ENCODE results near the gene VSIG2. TPM values are rescaled to one million over a fixed set of nuclear protein-coding genes. Genes with fewer than 3 reads are reported as not detected.

The VSIG2 gene
- total and polyA plus RNA-seq, 2 donors (not counting 3 experiments of a cell fraction or from before 2014, with no cell fraction given): 1.2 to 7.0 TPM

GRCh38 chr11:124778281-124778680, 26.2 kb upstream of the VSIG2 start:
- dilution Hi-C loops (cut with MboI; ENCODE audit: extremely low pct_ligation_motif_present, low sequenced_read_pairs): no loop called here
- H3K79me2 ChIP-seq (ENCODE audit: control insufficient read depth, insufficient read depth, low read length): peaks cover 31% of the 10 kb centered on the region
- no peaks in the 10 kb centered on the region for H4K20me1 ChIP-seq (replicated peaks; ENCODE audit: control insufficient read depth, extremely low read depth, insufficient read depth, low read length)
- no TSS peak for BruUV-seq (replicated peaks)
- DNase-seq (ENCODE audit: low read depth, low spot score) (no peak), FAIRE-seq (no peak)
- CTCF ChIA-PET: interaction anchor here (0.6 to 4.2 kb wide), 22 partner anchors 10 to 134 kb away, joined by 3 to 52 read pairs (median 6); partner anchors contain the start of gene ESAM
- no peaks in the 10 kb centered on the region for H3K27me3 ChIP-seq (ENCODE audit: control insufficient read depth in 2 of 2, insufficient read depth in 2 of 2, low read length in 2 of 2)
- H3K27ac ChIP-seq (ENCODE audit: insufficient read depth, low read depth, low read length): no peak overlapping the region
- H3K36me3 ChIP-seq (ENCODE audit: control insufficient read depth in 2 of 2, extremely low read depth in 1 of 2, insufficient read depth in 2 of 2, low read length in 2 of 2): no peaks in the 10 kb centered on the region
- H3K4me3 ChIP-seq (replicated peaks in 1 of 3; ENCODE audit: insufficient read depth in 1 of 3, low read depth in 1 of 3, low read length in 3 of 3): no peak overlapping the region
- intact Hi-C loops (cut with micrococcal nuclease): loop anchor here (1.0 to 2.0 kb wide), 2 partner anchors 8 to 15 kb away; partner anchors contain the start of gene ESAM
- H3K9me3 ChIP-seq (replicated peaks; ENCODE audit: control insufficient read depth, insufficient read depth, low read length): no peaks in the 10 kb centered on the region
- no peak overlapping the region for H2AFZ ChIP-seq (ENCODE audit: low read depth, low read length)
- H3K4me2 ChIP-seq (ENCODE audit: insufficient read depth, low read length): no peak overlapping the region
- H3K9ac ChIP-seq (replicated peaks; ENCODE audit: extremely low read depth, insufficient read depth, low read length): no peak overlapping the region
- POLR2A ChIA-PET: no interaction called here
- TF ChIP-seq CTCF (IDR thresholded peaks at IDR 0.05; ENCODE audit: extremely low read depth in 1 of 2, insufficient read depth in 1 of 2, low read depth in 1 of 2, low read length in 2 of 2): peak in 1 of 2 donors; percentile 26
- no peak for TF ChIP-seq GATA2 (IDR thresholded peaks at IDR 0.05; ENCODE audit: insufficient read depth, insufficient read length, low read depth, low read length)
- H3K9me1 ChIP-seq (replicated peaks; ENCODE audit: control insufficient read depth, extremely low read depth, insufficient read depth, low read length): no peaks in the 10 kb centered on the region
- H3K4me1 ChIP-seq (ENCODE audit: control insufficient read depth, extremely low read depth, insufficient read depth, low read length): no peaks in the 10 kb centered on the region

- H4K20me1 ChIP-seq (replicated peaks; ENCODE audit: control insufficient read depth, extremely low read depth, insufficient read depth, low read length): no peaks in the 10 kb centered on the region
- dilution Hi-C loops (cut with MboI; ENCODE audit: extremely low pct_ligation_motif_present, low sequenced_read_pairs) (no loop called here), intact Hi-C loops (cut with micrococcal nuclease) (no loop called here)
- no peaks in the 10 kb centered on the region for H3K4me1 ChIP-seq (ENCODE audit: control insufficient read depth, extremely low read depth, insufficient read depth, low read length)
- H2AFZ ChIP-seq (ENCODE audit: low read depth, low read length): no peak overlapping the region
- no peaks in the 10 kb centered on the region for H3K36me3 ChIP-seq (ENCODE audit: control insufficient read depth in 2 of 2, extremely low read depth in 1 of 2, insufficient read depth in 2 of 2, low read length in 2 of 2)
- no peaks in the 10 kb centered on the region for H3K9me3 ChIP-seq (replicated peaks; ENCODE audit: control insufficient read depth, insufficient read depth, low read length)
- TF ChIP-seq EZH2 (IDR thresholded peaks at IDR 0.05; ENCODE audit: borderline replicate concordance, low read depth, low read length, severe bottlenecking) (no peak), JUN (IDR thresholded peaks at IDR 0.05; ENCODE audit: borderline replicate concordance, insufficient read depth, insufficient read length, low read depth) (no peak), GATA2 (IDR thresholded peaks at IDR 0.05; ENCODE audit: insufficient read depth, insufficient read length, low read depth, low read length) (no peak), FOS (IDR thresholded peaks at IDR 0.05; ENCODE audit: borderline replicate concordance, insufficient read depth, low read length) (no peak), POLR2A (IDR thresholded peaks at IDR 0.05; ENCODE audit: low read depth, low read length) (no peak), CTCF (IDR thresholded peaks at IDR 0.05; ENCODE audit: extremely low read depth in 1 of 2, insufficient read depth in 1 of 2, low read depth in 1 of 2, low read length in 2 of 2) (no peak), MAX (IDR thresholded peaks at IDR 0.05; ENCODE audit: insufficient read depth, insufficient read length) (no peak), MYC (IDR thresholded peaks at IDR 0.05; ENCODE audit: low read depth, low read length) (no peak), POLR2AphosphoS5 (IDR thresholded peaks at IDR 0.05; ENCODE audit: insufficient read depth, low read depth, low read length) (no peak)
- ChIA-PET CTCF (interaction anchor here (3.1 to 4.2 kb wide), 4 partner anchors 8 to 107 kb away, joined by 27 to 52 read pairs (median 45); partner anchors contain the start of gene ESAM), POLR2A (no interaction called here)
- no peak overlapping the region for H3K4me3 ChIP-seq (replicated peaks in 1 of 3; ENCODE audit: insufficient read depth in 1 of 3, low read depth in 1 of 3, low read length in 3 of 3)
- BruUV-seq (replicated peaks): no TSS peak
- DNase-seq (ENCODE audit: low read depth, low spot score) (no peak), FAIRE-seq (no peak)
- no peak overlapping the region for H3K4me2 ChIP-seq (ENCODE audit: insufficient read depth, low read length)
- H3K27me3 ChIP-seq (ENCODE audit: control insufficient read depth in 2 of 2, insufficient read depth in 2 of 2, low read length in 2 of 2): no peaks in the 10 kb centered on the region
- no peaks in the 10 kb centered on the region for H3K9me1 ChIP-seq (replicated peaks; ENCODE audit: control insufficient read depth, extremely low read depth, insufficient read depth, low read length)
- H3K27ac ChIP-seq (ENCODE audit: insufficient read depth, low read depth, low read length): no peak overlapping the region
- H3K9ac ChIP-seq (replicated peaks; ENCODE audit: extremely low read depth, insufficient read depth, low read length): no peak overlapping the region
- peaks cover 29% of the 10 kb centered on the region for H3K79me2 ChIP-seq (ENCODE audit: control insufficient read depth, insufficient read depth, low read length)
These were observed 25.0 kb upstream of the VSIG2 start for GRCh38 chr11:124776865-124777645.
